GM18517 (cell line): ENCODE measurements around the gene MTHFD1.

ENCODE experiments used
- ATAC-seq: cut with Tn5 transposase; IDR thresholded peaks from one replicate; pipeline ENCODE4 v1.9.1; 2021; ENCODE audit warnings: mild to moderate bottlenecking, moderate library complexity; ENCODE audit not compliant: unreplicated experiment

The MTHFD1 gene

DNA sequence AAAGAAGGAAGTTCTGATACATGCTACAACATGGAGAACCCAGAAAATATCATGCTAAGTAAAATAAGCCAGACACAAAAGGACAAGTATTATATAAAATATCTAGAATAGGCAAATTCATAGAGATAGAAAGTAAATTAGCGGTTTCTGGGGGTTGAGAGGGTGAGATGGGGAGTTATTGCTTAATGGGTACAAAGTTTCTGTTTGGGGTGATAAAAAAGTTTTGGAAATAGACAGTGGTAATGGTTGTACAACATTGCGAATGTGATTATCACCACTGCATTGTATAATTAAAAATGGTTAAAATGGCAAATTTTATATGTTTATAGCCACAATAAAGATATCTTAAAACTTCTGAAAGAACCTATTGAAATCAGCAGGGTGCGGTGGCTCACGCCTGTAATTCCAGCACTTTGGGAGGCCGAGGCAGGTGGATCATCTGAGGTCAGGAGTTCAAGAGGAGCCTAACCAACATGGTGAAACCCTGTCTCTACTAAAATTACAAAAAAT lies 100.5 kb downstream of the MTHFD1 start:
- no peak for ATAC-seq

DNA sequence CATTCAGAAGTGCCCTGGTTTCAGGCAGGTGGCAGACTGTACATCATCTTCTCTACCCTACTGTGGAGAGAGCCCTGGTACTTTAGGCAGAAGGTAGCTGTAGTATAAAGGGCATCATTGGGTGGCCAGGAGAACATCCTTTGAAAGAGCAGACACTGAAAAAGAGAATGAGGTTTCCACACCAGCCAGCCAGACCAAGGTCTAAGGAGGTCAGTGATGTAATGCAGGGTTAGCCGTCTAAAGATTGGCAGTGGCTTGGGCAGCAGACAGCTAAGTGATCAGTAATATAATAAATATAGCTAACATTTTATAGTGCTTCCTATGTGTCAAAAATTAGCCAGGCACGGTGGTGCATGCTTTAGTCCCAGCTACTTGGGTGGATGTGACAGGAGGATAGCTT lies 103.5 kb downstream of the MTHFD1 start:
- no peak for ATAC-seq

DNA sequence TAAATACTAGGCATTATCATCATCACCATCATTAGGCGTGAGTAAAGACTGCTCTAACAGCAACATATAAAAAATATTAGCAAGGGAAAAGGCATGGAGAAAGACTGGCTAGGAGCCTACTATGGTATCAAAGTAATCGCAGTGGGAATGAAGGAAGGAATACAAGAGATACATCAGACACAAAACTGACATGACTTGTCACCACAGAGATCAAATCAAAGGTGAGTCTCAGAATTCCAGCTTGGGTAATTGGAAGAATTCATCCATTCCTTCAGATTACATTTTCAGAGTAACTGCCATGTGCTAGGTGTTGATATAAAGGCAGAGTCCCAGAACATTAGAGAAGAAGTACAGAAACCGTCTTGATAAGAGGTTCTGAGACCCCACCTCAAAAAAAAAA lies 105.3 kb downstream of the MTHFD1 start:
- no peak for ATAC-seq

DNA sequence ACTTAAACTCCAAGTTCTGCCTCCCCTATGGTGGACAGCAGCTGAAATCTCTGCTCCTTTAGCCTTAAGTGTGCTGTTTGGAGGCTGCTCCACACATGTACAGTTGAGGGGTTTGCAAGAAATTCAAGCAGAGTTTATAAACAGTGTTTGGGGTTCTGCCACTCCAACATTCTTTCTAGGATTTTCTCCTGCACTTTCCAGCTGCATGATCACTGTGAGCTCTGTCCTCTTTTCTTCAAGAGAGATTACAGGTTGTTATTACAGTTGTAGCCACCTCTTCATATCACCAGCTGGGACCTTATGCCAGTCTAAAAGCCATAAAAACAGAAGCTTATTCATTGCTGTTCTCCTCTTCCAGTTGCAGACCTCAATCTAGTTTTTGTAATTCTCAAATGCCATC lies 107.1 kb downstream of the MTHFD1 start:
- no peak for ATAC-seq

DNA sequence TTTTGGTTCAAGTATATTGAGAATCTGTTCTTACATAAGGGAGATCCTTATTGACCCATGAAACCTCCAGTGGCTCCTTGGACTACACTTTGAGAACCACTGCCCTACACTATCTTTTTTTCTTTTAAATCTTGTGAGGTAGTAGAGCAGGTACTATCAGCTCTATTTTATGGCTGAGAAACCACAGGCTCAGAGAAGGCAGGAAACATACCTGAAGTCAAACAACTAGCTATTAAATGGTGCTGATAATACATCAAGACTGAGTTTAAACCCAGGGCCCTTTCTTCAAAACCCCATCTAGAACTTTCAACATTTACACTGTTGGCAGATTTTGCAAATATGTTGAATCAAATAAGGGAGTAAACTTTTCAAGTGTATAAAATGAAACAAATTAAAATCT lies 108.6 kb downstream of the MTHFD1 start:
- ATAC-seq, result no peak

DNA sequence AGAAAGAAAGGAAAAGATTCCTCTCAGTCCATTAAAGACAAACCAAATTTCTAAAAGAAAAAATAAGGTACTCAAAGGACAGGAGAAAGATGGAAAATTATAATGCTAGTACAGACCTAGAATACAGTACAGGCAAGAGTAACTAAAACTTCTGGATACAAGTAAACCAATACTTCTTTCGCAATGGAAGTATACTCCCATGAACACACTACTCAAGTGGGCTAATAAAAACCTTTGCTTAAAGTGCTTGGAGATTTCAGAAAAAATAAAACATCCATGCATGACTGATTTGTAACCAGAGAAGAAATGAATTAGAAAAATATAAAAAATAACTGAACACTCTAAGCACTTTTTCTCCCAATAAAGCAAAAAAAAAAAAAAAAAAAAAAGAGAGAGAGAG lies 111.9 kb downstream of the MTHFD1 start:
- no peak for ATAC-seq

DNA sequence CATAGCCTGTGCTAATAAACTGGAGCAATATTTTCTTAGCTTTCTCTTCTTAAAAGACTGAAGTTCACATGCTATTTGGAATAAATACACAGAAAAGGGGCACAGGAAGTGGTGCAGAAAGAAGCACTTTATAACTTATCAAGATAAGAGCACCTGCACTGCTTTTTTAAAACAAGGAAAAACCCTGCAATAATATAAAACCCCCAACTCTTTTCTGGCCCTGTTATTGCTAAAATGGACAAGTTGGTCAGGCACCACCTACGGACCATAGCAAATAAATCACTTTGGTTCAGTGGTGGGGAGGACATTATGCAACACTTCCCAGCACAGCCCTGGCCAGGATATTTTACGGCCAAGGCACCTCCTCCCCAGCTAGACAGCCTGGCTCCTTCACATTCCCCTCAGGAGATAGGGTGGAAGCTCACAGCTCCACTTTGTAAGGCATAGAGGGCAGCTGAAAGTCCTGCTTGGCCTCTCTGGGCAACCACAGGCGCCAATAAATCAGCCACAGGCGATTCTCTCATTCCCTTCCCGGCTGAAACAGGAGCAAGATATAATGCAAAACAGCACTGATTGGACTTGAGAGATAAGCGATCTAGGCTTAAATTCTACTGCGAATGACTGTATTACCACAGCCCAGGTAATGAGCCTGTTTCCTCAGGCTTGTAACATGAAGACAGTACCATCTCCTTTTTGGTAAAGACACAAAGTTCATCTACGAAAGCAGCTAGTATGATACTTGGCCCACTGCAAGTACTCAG lies 113.4 kb downstream of the MTHFD1 start:
- ATAC-seq, result no peak

DNA sequence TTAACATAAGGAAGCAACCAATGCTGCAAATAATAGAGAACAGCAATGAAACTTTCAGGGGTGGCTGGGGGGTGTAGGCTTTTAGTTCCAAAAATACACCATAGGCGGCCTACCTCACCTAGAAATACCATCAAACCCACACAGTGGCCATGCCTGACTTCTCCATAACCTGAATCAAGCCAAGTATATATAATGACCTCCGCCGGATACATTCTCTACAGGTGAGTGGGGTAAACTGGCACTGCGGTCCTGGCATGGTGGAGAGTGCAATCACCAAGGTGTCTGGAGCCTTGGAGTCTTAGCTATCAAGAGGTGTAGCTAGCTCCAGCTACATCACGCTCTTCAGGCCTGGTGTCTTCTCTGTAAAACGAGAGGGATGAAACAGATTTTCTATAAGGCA lies 114.3 kb downstream of the MTHFD1 start:
- ATAC-seq, result no peak

DNA sequence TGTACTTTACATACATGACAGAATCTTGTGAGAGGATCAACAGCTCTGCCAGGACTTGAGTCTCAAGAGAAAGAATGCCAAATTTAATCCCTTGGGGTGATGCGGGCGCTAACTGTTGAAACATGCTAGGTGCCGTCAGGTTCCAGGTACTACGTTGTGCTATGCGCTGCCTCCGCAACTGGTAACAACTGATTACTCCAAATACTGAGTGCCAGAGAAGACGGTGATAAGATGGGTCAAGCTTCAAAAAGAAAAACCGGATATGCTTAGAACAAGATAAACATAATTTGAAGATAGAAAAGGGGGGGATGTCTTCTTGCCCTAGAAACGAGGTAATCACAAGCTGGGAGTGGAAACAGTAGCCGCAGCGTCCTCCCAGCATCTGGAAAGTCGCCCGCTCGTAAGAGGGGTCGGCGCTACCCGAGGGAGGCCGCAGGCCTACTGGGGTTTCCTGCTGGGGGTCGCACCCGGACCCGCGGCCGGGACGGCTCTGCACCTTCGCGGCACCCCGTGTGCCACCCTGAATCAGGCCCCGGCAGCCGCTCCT lies 114.8 kb downstream of the MTHFD1 start:
- ATAC-seq, result no peak

DNA sequence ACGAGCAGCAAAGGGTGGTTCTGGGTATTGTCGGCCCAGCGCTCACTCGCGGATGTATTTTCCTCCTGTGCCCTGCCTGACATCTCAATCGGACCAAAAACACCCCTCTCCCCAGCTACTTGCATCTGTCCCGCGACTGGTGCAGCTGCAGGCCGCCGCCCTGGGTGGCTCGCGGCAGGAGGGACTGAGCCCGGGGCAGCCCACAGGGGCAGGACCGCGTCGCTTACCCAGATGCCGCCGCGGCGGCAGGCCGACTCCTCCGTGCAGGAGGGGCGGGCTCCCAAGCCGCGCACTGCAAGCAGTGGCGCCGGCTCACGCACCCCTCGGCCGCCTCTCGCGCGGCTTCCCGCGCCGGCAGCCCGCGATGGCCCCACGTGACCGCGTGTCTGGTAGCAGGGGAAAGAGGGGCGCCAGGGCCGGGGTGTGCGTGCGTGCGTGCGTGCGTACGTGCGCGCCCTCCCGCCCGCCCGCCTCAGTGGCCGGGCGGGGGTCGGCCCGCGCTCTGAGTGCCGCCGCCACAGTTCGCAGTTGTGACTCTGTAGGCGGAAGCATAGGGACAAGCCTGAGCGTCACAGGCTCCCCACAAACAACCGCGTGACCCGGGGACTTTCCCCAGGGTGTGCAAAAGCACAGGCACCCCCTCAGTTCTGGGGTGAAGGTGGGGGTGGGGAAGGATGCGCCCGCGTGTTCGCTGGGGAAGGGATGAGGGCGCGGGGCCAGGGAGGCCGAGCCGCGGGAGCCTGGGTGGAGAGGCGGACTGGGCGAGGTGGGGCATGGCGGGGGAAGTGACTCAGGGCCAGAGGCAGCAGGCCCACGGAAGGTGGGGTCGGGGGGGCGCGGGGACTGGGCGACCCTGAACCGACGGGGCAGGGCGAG lies 115.5 kb downstream of the MTHFD1 start, which contains the start of gene ZBTB25:
Gene ZBTB25, minus strand, starts transcription at position 405 of the 876 bp plus-strand sequence. CDS start 13,305 bp downstream, outside the sequence.
- peak; percentile 63 for ATAC-seq

DNA sequence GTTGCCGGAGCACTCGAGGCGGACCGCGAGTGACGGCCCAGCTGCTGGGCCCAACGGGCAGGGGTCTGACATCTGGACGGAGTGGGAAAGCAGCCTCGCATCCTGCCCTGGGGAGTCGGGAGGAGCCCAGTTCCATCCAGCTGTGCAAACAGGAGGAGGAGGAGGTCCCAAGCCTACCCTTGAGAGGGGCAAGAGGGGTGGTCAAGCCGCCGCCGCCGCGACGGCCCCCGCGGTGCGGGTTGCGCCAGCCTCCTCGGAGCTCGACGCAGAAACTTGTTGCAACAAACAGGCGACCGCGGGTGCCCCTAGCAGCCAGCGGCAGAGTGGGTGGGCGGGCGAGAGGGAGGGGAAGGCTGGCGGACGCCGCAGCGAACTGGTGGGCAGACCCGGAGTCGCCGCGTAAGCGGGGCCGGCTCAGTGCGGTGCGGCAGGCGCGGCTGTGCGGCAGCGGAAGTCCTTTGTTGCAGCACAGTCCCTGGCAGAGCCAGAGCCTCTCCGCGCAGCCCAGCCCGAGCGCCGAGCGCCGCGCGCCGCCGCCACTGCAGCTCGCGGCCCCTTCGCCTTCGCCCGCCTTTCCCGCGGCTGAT lies 116.2 kb downstream of the MTHFD1 start, which contains the start of gene ZBTB1:
Gene ZBTB1, plus strand, starts transcription at position 461 of the 587 bp plus-strand sequence. CDS start 16,735 bp downstream, outside the sequence.
- ATAC-seq, result peak; percentile 18

DNA sequence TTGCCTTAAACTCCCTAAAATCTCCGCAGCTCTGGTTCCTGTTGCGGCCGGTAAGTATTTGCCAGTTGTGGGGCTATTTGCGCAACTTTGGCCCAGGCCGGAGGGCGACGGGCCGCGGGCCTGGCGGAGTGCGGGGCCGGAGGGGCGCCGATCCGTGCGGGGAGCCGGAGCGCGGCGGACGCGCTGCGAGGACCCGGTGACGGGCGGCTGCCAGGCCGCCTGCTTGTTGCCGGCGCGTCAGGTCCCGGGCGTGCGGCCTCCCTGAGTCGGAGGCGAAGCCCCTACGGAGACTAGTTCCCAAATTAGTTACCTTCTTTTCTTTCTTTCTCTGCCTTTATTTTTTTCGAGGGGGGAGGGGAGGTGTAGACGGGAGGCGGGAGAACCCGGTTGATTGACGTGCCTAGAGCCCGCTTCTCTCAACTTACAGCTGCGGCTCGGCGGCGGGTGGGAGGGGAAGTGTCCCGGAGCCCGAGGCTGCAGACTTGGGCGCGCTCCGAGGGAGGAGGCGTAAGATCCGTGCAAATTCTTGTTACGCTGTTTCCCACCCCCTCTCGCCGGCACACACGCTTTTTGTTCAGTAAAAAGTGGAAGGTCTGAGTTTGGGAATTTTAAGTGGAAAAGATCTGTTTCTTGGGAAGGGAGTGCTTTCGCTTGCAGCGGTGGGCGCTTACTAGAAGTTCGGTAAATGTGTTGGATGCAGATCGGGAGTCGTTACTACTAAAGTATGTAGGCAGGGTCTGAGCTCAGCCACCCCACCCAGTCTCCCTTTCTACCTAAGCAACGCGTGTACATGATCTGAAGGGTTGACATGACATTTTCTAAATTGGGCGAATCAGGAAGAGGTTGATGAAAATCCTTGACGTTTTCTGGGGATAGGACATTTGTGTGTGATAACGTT lies 117.0 kb downstream of the MTHFD1 start:
- peak; percentile 13 for ATAC-seq

DNA sequence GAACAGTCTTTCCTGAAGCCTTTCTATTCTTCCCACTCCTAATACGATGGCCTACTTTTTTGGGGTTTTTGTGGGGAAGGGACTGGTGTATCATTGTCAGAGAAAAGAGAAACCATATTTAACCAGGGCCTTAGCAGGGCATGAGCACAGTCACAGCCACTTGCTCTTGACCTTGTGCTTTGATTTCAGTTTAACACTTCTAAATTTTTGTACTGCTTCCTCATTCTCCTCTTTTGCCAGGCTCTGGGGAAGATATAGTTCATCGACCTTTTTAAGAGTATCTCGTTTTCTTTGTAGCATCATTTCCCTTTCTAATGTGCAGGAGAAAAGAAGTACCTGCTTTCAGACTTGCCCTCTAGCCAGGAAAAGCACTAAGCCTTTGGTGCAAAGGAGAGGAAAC lies 118.6 kb downstream of the MTHFD1 start:
- no peak for ATAC-seq

DNA sequence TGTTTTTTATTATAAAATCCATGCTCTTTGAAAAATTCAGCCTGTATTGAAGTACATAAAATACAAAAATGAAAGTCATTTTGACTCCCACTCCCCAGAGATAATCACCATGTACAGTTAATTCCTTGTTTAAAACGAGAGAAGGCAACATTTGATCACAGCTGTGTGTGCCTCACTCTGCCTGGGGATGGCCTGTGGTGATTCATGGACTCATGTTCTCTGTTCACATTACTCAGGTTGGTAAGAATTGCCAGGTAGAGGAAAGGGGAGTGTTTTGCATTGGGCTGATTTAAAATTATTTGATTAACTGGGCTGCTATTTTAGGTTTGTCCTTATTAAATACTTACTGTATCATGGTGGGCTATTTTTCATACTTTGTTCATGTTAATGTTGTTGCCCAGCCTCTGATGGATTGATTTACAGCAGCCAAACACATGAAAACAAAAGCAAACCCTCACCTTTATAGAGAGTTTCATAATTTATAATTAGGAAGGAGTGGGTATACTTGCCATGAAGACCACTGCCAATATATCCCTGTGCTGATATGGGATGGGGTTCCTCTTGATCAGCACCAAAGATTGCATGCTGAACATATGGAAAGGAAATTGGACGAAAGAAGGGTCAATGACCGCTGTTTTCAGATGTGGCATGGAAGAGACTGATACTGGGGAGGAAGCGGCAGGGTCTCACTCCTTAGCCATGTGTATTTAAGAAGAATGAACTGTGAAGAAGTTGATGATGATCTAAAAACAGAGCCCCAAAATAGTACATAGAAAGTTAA lies 119.4 kb downstream of the MTHFD1 start:
- no peak for ATAC-seq

DNA sequence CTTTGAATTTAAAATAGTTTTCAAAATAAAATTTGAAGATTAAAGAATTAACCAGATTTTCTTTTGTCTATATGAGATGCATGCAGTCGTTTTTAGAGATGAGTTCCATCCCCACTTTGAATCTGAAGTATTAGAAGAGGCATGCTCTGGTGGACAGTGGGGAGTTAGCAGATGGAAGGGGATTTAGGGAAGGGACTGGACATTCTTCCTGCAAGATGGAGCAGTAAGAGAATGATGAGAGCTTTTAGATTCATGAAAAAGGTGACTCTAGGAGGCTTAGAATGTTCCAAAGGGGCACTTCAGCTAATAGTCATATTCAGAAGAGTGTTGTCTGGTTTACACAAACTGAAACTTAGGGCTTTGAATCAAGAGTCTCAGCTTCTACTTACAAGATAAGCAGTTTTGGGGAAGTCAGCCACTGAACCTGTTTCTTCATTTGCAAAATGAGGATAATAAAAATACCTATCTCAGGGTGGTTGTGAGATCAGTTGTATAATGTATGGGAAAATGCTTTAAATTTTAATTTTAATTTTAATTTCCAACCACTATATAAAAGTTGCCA lies 120.1 kb downstream of the MTHFD1 start:
- ATAC-seq, result no peak

DNA sequence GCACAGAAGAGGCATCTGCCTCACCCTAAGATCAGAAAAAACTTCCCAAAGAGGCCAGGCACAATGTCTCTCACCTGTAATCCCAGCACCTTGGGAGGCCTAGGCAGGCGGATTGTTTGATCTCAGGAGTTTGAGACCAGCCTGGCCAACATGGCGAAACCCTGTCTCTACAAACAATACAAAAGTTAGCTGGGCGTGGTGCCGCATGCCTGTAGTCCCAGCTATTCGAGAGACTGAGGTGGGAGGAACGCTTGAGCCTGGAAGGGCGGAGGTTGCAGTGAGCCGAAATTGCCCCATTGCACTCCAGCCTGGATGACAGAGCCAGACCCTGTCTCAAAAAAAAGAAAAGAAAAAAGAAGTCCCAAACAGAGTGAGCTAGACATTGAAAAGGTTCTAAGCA lies 120.9 kb downstream of the MTHFD1 start:
- ATAC-seq, result no peak
